Activated T-helper 17 cell treated with anti-CD3 and anti-CD28 coated beads, Interleukin-2, amount 50 U/mL, for 72 hours (primary cell): ENCODE data around the gene PRR16. TPM values are rescaled to one million over a fixed set of nuclear protein-coding genes. Genes with fewer than 3 reads are reported as not detected.

ENCODE experiments used
- ATAC-seq: fragments of 150-1000 bp; cut with Tn5 transposase; replicated peaks from 2 replicates; pipeline ENCODE4 v1.10.0; 2021; ENCODE audit warnings: mild to moderate bottlenecking, moderate library complexity
- H3K27ac Mint-ChIP-seq: one replicate; pipeline ENCODE4 v1.8.0; 2022; ENCODE audit warnings: mixed read lengths
- H3K27me3 Mint-ChIP-seq: one replicate; pipeline ENCODE4 v1.8.0; 2022; ENCODE audit warnings: mixed read lengths
- H3K36me3 Mint-ChIP-seq: one replicate; pipeline ENCODE4 v1.8.0; 2022; ENCODE audit warnings: low read depth, mild to moderate bottlenecking, mixed read lengths
- H3K4me1 Mint-ChIP-seq: one replicate; pipeline ENCODE4 v1.8.0; 2022; ENCODE audit warnings: mixed read lengths
- H3K4me3 Mint-ChIP-seq: one replicate; pipeline ENCODE4 v1.8.0; 2022; ENCODE audit warnings: mild to moderate bottlenecking, mixed read lengths
- H3K9me3 Mint-ChIP-seq: one replicate; pipeline ENCODE4 v1.8.0; 2022; ENCODE audit warnings: mixed read lengths
- total RNA-seq, 2 donors: library from RNA; stranded (reverse); gene quantifications; one replicate each; pipeline ENCODE4 v1.2.3, GENCODE V29; 2022

The PRR16 gene
- total RNA-seq, 2 donors from 2014 or later: not detected

- Mint-ChIP-seq H3K4me3 (no peak overlapping the region), H3K9me3 (peaks cover 10% of the 10 kb centered on the region)
These were observed 141.4 kb downstream of the PRR16 start for GRCh38 chr5:120605325-120606079.

GRCh38 chr5:120609570-120609969 lies 145.5 kb downstream of the PRR16 start:
- Mint-ChIP-seq H3K4me3 (no peak overlapping the region), H3K36me3 (no peaks in the 10 kb centered on the region), H3K27ac (no peak overlapping the region), H3K27me3 (no peaks in the 10 kb centered on the region), H3K9me3 (peaks cover 9% of the 10 kb centered on the region), H3K4me1 (no peaks in the 10 kb centered on the region)
- no peak for ATAC-seq

More at GRCh38 chr5:120605325-120606079, 141.4 kb downstream of the PRR16 start:
- H3K4me1 Mint-ChIP-seq: no peaks in the 10 kb centered on the region
- no peak for ATAC-seq
- no peak overlapping the region for H3K27ac Mint-ChIP-seq
- H3K36me3 Mint-ChIP-seq: no peaks in the 10 kb centered on the region
- no peaks in the 10 kb centered on the region for H3K27me3 Mint-ChIP-seq

- Mint-ChIP-seq H3K9me3 (peaks cover 9% of the 10 kb centered on the region), H3K36me3 (no peaks in the 10 kb centered on the region), H3K4me3 (no peak overlapping the region), H3K4me1 (no peaks in the 10 kb centered on the region), H3K27ac (no peak overlapping the region), H3K27me3 (no peaks in the 10 kb centered on the region)
- no peak for ATAC-seq
These were observed 146.0 kb downstream of the PRR16 start for GRCh38 chr5:120610145-120610544.

- Mint-ChIP-seq H3K27me3 (no peaks in the 10 kb centered on the region), H3K27ac (no peak overlapping the region), H3K4me1 (no peaks in the 10 kb centered on the region), H3K36me3 (no peaks in the 10 kb centered on the region), H3K4me3 (no peak overlapping the region), H3K9me3 (peaks cover 9% of the 10 kb centered on the region)
- no peak for ATAC-seq
These were observed 149.6 kb downstream of the PRR16 start for GRCh38 chr5:120613729-120614128.

- H3K4me3 Mint-ChIP-seq: no peak overlapping the region
- H3K27me3 Mint-ChIP-seq: no peaks in the 10 kb centered on the region
- no peaks in the 10 kb centered on the region for H3K4me1 Mint-ChIP-seq
- H3K9me3 Mint-ChIP-seq: peaks cover 9% of the 10 kb centered on the region
- H3K36me3 Mint-ChIP-seq: no peaks in the 10 kb centered on the region
- H3K27ac Mint-ChIP-seq: no peak overlapping the region
- ATAC-seq: no peak
These were observed 150.6 kb downstream of the PRR16 start for GRCh38 chr5:120614531-120615180.

GRCh38 chr5:120615967-120616645 lies 152.0 kb downstream of the PRR16 start:
- Mint-ChIP-seq H3K27ac (no peak overlapping the region), H3K27me3 (no peaks in the 10 kb centered on the region), H3K4me3 (no peak overlapping the region), H3K36me3 (no peaks in the 10 kb centered on the region), H3K9me3 (peaks cover 5% of the 10 kb centered on the region), H3K4me1 (no peaks in the 10 kb centered on the region)
- ATAC-seq: no peak

- ATAC-seq: no peak
- H3K9me3 Mint-ChIP-seq: peaks cover 17% of the 10 kb centered on the region
- no peaks in the 10 kb centered on the region for H3K4me1 Mint-ChIP-seq
- H3K36me3 Mint-ChIP-seq: no peaks in the 10 kb centered on the region
- no peak overlapping the region for H3K27ac Mint-ChIP-seq
- H3K27me3 Mint-ChIP-seq: no peaks in the 10 kb centered on the region
- H3K4me3 Mint-ChIP-seq: no peak overlapping the region
These were observed 157.2 kb downstream of the PRR16 start for GRCh38 chr5:120621339-120621738.

- no peak overlapping the region for H3K4me3 Mint-ChIP-seq
- H3K9me3 Mint-ChIP-seq: peaks cover 17% of the 10 kb centered on the region
- H3K27me3 Mint-ChIP-seq: no peaks in the 10 kb centered on the region
- H3K27ac Mint-ChIP-seq: no peak overlapping the region
- ATAC-seq: no peak
- H3K36me3 Mint-ChIP-seq: no peaks in the 10 kb centered on the region
- H3K4me1 Mint-ChIP-seq: no peaks in the 10 kb centered on the region
These were observed 160.0 kb downstream of the PRR16 start for GRCh38 chr5:120624021-120624563.

GRCh38 chr5:120628156-120628555 lies 164.1 kb downstream of the PRR16 start:
- no peak overlapping the region for H3K27ac Mint-ChIP-seq
- ATAC-seq: no peak
- H3K36me3 Mint-ChIP-seq: no peaks in the 10 kb centered on the region
- no peaks in the 10 kb centered on the region for H3K27me3 Mint-ChIP-seq
- H3K4me1 Mint-ChIP-seq: no peaks in the 10 kb centered on the region
- H3K9me3 Mint-ChIP-seq: peaks cover 12% of the 10 kb centered on the region
- H3K4me3 Mint-ChIP-seq: no peak overlapping the region

- H3K36me3 Mint-ChIP-seq: no peaks in the 10 kb centered on the region
- no peak overlapping the region for H3K27ac Mint-ChIP-seq
- H3K4me3 Mint-ChIP-seq: no peak overlapping the region
- peaks cover 14% of the 10 kb centered on the region for H3K9me3 Mint-ChIP-seq
- no peak for ATAC-seq
- H3K4me1 Mint-ChIP-seq: no peaks in the 10 kb centered on the region
- no peaks in the 10 kb centered on the region for H3K27me3 Mint-ChIP-seq
These were observed 166.4 kb downstream of the PRR16 start for GRCh38 chr5:120630550-120630949.

GRCh38 chr5:120631611-120632010 lies 167.5 kb downstream of the PRR16 start:
- H3K27me3 Mint-ChIP-seq: no peaks in the 10 kb centered on the region
- ATAC-seq: no peak

GRCh38 chr5:120632430-120632829 lies 168.3 kb downstream of the PRR16 start:
- H3K27ac Mint-ChIP-seq: no peak overlapping the region
- H3K36me3 Mint-ChIP-seq: no peaks in the 10 kb centered on the region
- H3K27me3 Mint-ChIP-seq: no peaks in the 10 kb centered on the region
- no peaks in the 10 kb centered on the region for H3K4me1 Mint-ChIP-seq
- no peak for ATAC-seq
- H3K9me3 Mint-ChIP-seq: peaks cover 10% of the 10 kb centered on the region
- H3K4me3 Mint-ChIP-seq: no peak overlapping the region

More at GRCh38 chr5:120631611-120632010, 167.5 kb downstream of the PRR16 start:
- H3K4me3 Mint-ChIP-seq: no peak overlapping the region
- peaks cover 10% of the 10 kb centered on the region for H3K9me3 Mint-ChIP-seq
- H3K27ac Mint-ChIP-seq: no peak overlapping the region
- no peaks in the 10 kb centered on the region for H3K4me1 Mint-ChIP-seq
- no peaks in the 10 kb centered on the region for H3K36me3 Mint-ChIP-seq

- no peaks in the 10 kb centered on the region for H3K36me3 Mint-ChIP-seq
- H3K27ac Mint-ChIP-seq: no peak overlapping the region
- H3K4me1 Mint-ChIP-seq: no peaks in the 10 kb centered on the region
- no peaks in the 10 kb centered on the region for H3K27me3 Mint-ChIP-seq
- no peak for ATAC-seq
- H3K4me3 Mint-ChIP-seq: no peak overlapping the region
- H3K9me3 Mint-ChIP-seq: peaks cover 7% of the 10 kb centered on the region
These were observed 174.3 kb downstream of the PRR16 start for GRCh38 chr5:120638449-120638848.

- Mint-ChIP-seq H3K9me3 (no peaks in the 10 kb centered on the region), H3K4me3 (no peak overlapping the region), H3K4me1 (no peaks in the 10 kb centered on the region), H3K27ac (no peak overlapping the region), H3K36me3 (no peaks in the 10 kb centered on the region), H3K27me3 (no peaks in the 10 kb centered on the region)
- ATAC-seq: no peak
These were observed 176.7 kb downstream of the PRR16 start for GRCh38 chr5:120640778-120641177.
